Adrenal gland (tissue), 12 donors: ENCODE results near the gene PSAP. TPM values are rescaled to one million over a fixed set of nuclear protein-coding genes. Genes with fewer than 3 reads are reported as not detected.

Experiments used
- DNase-seq, 7 donors: peaks; one replicate each; pipeline ENCODE4 v3.0.0-alpha.2; 2019 to 2020
- H3K27ac ChIP-seq, 5 donors: fragments of 200-600 bp; sonication (generic) in 4 of 5; 1 replicate in 3 of 5; 2 replicates in 2 of 5; pipeline versions ENCODE4 v1.5.1 to v1.8.0; 2016 to 2020; ENCODE audit warnings: mild to moderate bottlenecking in 1 of 5
- H3K27me3 ChIP-seq: fragments of 200-600 bp; 2 replicates; pipeline ENCODE4 v1.8.0; 2021
- H3K36me3 ChIP-seq, 2 donors: fragments of 200-600 bp; replicated peaks in 1 of 2; 1 replicate in 1 of 2; 2 replicates in 1 of 2; pipeline versions ENCODE4 v1.5.1 to v1.8.0; 2018 to 2022
- H3K4me1 ChIP-seq, 2 donors: fragments of 200-600 bp; replicated peaks in 1 of 2; 1 replicate in 1 of 2; 2 replicates in 1 of 2; pipeline versions ENCODE4 v1.5.1 to v1.8.0; 2018 to 2021
- H3K4me3 ChIP-seq, 4 donors: fragments of 200-600 bp; sonication (generic) in 3 of 4; one replicate each; pipeline ENCODE4 v1.5.1; 2016 to 2018
- H3K9me3 ChIP-seq, 3 donors: fragments of 200-600 bp; sonication (generic) in 1 of 3; replicated peaks in 1 of 3; 1 replicate in 2 of 3; 2 replicates in 1 of 3; pipeline versions ENCODE4 v1.5.1 to v1.8.0; 2016 to 2021
- CTCF ChIP-seq, 6 experiments: fragments of 450-650 bp in 4 of 6; fragments of 200-600 bp in 2 of 6; sonication (generic) in 1 of 6; IDR thresholded peaks; 1 replicate in 5 of 6; 2 replicates in 1 of 6; pipeline versions ENCODE4 v1.5.1 to v1.8.0; 2016 to 2021; ENCODE audit warnings: antibody characterized with exemption in 6 of 6, mild to moderate bottlenecking in 2 of 6, moderate library complexity in 1 of 6
- POLR2A ChIP-seq, 2 donors: fragments of 450-650 bp; IDR thresholded peaks; one replicate each; pipeline ENCODE4 v1.6.1; 2017; ENCODE audit warnings: antibody characterized with exemption in 2 of 2, mild to moderate bottlenecking in 2 of 2, moderate library complexity in 1 of 2
- WGBS, 4 donors: extraction: QIAGEN DNeasy Blood & Tissue Kit in 2 of 4; methylation state at CpG; one replicate each; pipeline versions ENCODE4 v1.1.5 to v1.1.7; 2013 to 2017; 5-methylcytosine and 5-hydroxymethylcytosine counted together
- intact Hi-C, 2 donors: fragments of 100-400 bp; cut with DNase I; formaldehyde crosslinking; loops; one replicate each; pipeline versions ENCODE4 v1.14.1 to v1.15.0; 2022 to 2023
- polyA plus RNA-seq, 3 donors: library from polyadenylated mRNA; stranded (reverse); fragments of 200-250 nt in 2 of 3; fragments of 350-450 nt in 1 of 3; fragmentation: Illumina TruSeq in 1 of 3; extraction: RNeasy Lipid Tissue Mini Kit (QIAGEN cat#74804) in 1 of 3; gene quantifications; one replicate each; pipeline ENCODE4 v1.2.3, GENCODE V29; 2013 to 2014
- total RNA-seq, 9 donors: library from RNA; depleted of rRNA in 4 of 9; stranded (reverse); fragments of >200 nt in 4 of 9; fragments of 120-200 nt in 1 of 9; fragmentation: NEBNext Ultra II Directional in 1 of 9; extraction: Animal tissue kit (Norgen Biotek cat#: 25700) in 1 of 9; gene quantifications; one replicate each; pipeline versions ENCODE4 v1.1.0 to v1.2.4, GENCODE V29; 2013 to 2023
- donor health status: healthy with polysubstance abuse.
- donor health status: Bipolar disorder and iron deficiency.
- donor health status: DM: yes; HTN: yes; CAD: no.
- donor health status: DM: no; HTN: no; CAD: no.
- donor health status: DM: no; HTN: no; CAD: no.
- donor health status: DM: yes; HTN: yes; CAD: no.

PSAP gene
- total and polyA plus RNA-seq, 12 donors: 623 to 3,452 (median 2,140) TPM

- no peak for DNase-seq
- Histone ChIP-seq H3K4me3 (no peak overlapping the region), H3K4me1 (no peaks in the 10 kb centered on the region), H3K9me3 (no peaks in the 10 kb centered on the region), H3K36me3 (no peaks in the 10 kb centered on the region), H3K27ac (no peak overlapping the region), H3K27me3 (no peaks in the 10 kb centered on the region)
- WGBS, 4 donors: 68 to 90% (median 86%) methylated on average over 4 to 10 of the region's 10 CpGs
- intact Hi-C loops: loop anchor here in 1 of 2 donors (5.0 kb wide), 1 partner anchor 77 kb away; no protein-coding TSS in a partner anchor
- no peak for TF ChIP-seq CTCF (IDR thresholded peaks at IDR 0.05)
- TF ChIP-seq POLR2A (IDR thresholded peaks at IDR 0.05): no peak
Measured at GRCh38 chr10:71799112-71799511, 51.9 kb downstream of the PSAP start.

- no peak for TF ChIP-seq POLR2A (IDR thresholded peaks at IDR 0.05)
- no peak for TF ChIP-seq CTCF (IDR thresholded peaks at IDR 0.05)
- no peak overlapping the region for H3K27ac ChIP-seq
- H3K27me3 ChIP-seq: no peaks in the 10 kb centered on the region
- no peaks in the 10 kb centered on the region for H3K36me3 ChIP-seq
- H3K4me3 ChIP-seq: no peak overlapping the region
- no peak for DNase-seq
- intact Hi-C loops: loop anchor here in 1 of 2 donors (5.0 kb wide), 1 partner anchor 76 kb away; no protein-coding TSS in a partner anchor
- no peaks in the 10 kb centered on the region for H3K9me3 ChIP-seq
- H3K4me1 ChIP-seq: no peaks in the 10 kb centered on the region
- WGBS, 4 donors: 73 to 88% (median 82%) methylated on average over 3 to 6 of the region's 6 CpGs; no CpG with 5 or more reads in 1 of the 4 donors
Measured at GRCh38 chr10:71798308-71798624, 52.8 kb downstream of the PSAP start.

GRCh38 chr10:71797533-71798307 lies 53.3 kb downstream of the PSAP start:
- DNase-seq: no peak
- 65 to 76% (median 75%) methylated on average over 6 to 10 of the region's 10 CpGs for WGBS, 4 donors
- H3K27me3 ChIP-seq: no peaks in the 10 kb centered on the region
- no peak overlapping the region for H3K27ac ChIP-seq
- H3K36me3 ChIP-seq: no peaks in the 10 kb centered on the region
- no peak overlapping the region for H3K4me3 ChIP-seq
- no peak for TF ChIP-seq CTCF (IDR thresholded peaks at IDR 0.05)
- no peak for TF ChIP-seq POLR2A (IDR thresholded peaks at IDR 0.05)
- no peaks in the 10 kb centered on the region for H3K4me1 ChIP-seq
- H3K9me3 ChIP-seq: no peaks in the 10 kb centered on the region
- intact Hi-C loops: loop anchor here in 1 of 2 donors (5.0 kb wide), 1 partner anchor 75 kb away; no protein-coding TSS in a partner anchor

- Histone ChIP-seq H3K4me3 (no peak overlapping the region), H3K9me3 (no peaks in the 10 kb centered on the region), H3K4me1 (no peaks in the 10 kb centered on the region), H3K27me3 (no peaks in the 10 kb centered on the region), H3K36me3 (no peaks in the 10 kb centered on the region), H3K27ac (no peak overlapping the region)
- intact Hi-C loops: loop anchor here in 1 of 2 donors (5.0 kb wide), 1 partner anchor 75 kb away; no protein-coding TSS in a partner anchor
- WGBS, 4 donors: 74 to 87% (median 81%) methylated on average over 4 to 7 of the region's 7 CpGs
- no peak for DNase-seq
- TF ChIP-seq POLR2A (IDR thresholded peaks at IDR 0.05): no peak
- TF ChIP-seq CTCF (IDR thresholded peaks at IDR 0.05): no peak
Measured at GRCh38 chr10:71796749-71797405, 54.2 kb downstream of the PSAP start.
